Measurements from ENCODE around the gene MROH7.

Gene MROH7

GRCh38 chr1:54698346-54698745 is 56.8 kb downstream of the MROH7 start:
- DNase-seq (ENCODE audit: low spot score) = no peak
- CTCF ChIA-PET = interaction anchor here (0.6 to 0.7 kb wide), 2 partner anchors 17 to 1488 kb away, joined by 3 read pairs; no protein-coding TSS in a partner anchor
- no peak overlapping the region for H3K27ac ChIP-seq
- TF ChIP-seq CTCF (conservative IDR thresholded peaks at IDR 0.05; ENCODE audit: low read depth) = no peak
- POLR2A ChIA-PET (ENCODE audit: low non-redundant PET) = no interaction called here

- no peak overlapping the region for H3K27ac ChIP-seq
- ChIA-PET CTCF (interaction anchor here (0.6 to 0.7 kb wide), 3 partner anchors 63 to 675 kb away, joined by 3 to 5 read pairs (median 4); no protein-coding TSS in a partner anchor), POLR2A (ENCODE audit: low non-redundant PET) (no interaction called here)
- no peak for DNase-seq (ENCODE audit: low spot score)
- no peak for TF ChIP-seq CTCF (conservative IDR thresholded peaks at IDR 0.05; ENCODE audit: low read depth)
Measured at GRCh38 chr1:54699936-54700525, 58.4 kb downstream of the MROH7 start.

GRCh38 chr1:54701066-54701465 is 59.5 kb downstream of the MROH7 start:
- POLR2A ChIA-PET (ENCODE audit: low non-redundant PET) = no interaction called here
- TF ChIP-seq CTCF (conservative IDR thresholded peaks at IDR 0.05; ENCODE audit: low read depth) = no peak
- no peak for DNase-seq (ENCODE audit: low spot score)
- CTCF ChIA-PET = interaction anchor here (0.7 kb wide), 1 partner anchor 674 kb away, joined by 5 read pairs; no protein-coding TSS in a partner anchor
- H3K27ac ChIP-seq = no peak overlapping the region

- ChIA-PET CTCF (no interaction called here), POLR2A (ENCODE audit: low non-redundant PET) (no interaction called here)
- no peak for DNase-seq (ENCODE audit: low spot score)
- H3K27ac ChIP-seq = no peak overlapping the region
- no peak for TF ChIP-seq CTCF (conservative IDR thresholded peaks at IDR 0.05; ENCODE audit: low read depth)
Measured at GRCh38 chr1:54701996-54702395, 60.4 kb downstream of the MROH7 start.

- ChIA-PET POLR2A (ENCODE audit: low non-redundant PET) (no interaction called here), CTCF (no interaction called here)
- no peak overlapping the region for H3K27ac ChIP-seq
- no peak for DNase-seq (ENCODE audit: low spot score)
- no peak for TF ChIP-seq CTCF (conservative IDR thresholded peaks at IDR 0.05; ENCODE audit: low read depth)
Measured at GRCh38 chr1:54703471-54703870, 61.9 kb downstream of the MROH7 start.

- ChIA-PET CTCF (interaction anchor here (0.7 kb wide), 1 partner anchor 306 kb away, joined by 4 read pairs; no protein-coding TSS in a partner anchor), POLR2A (ENCODE audit: low non-redundant PET) (no interaction called here)
- TF ChIP-seq CTCF (conservative IDR thresholded peaks at IDR 0.05; ENCODE audit: low read depth) = no peak
- H3K27ac ChIP-seq = no peak overlapping the region
- DNase-seq (ENCODE audit: low spot score) = no peak
Measured at GRCh38 chr1:54705153-54705552, 63.6 kb downstream of the MROH7 start.

All from RWPE1 (cell line).